Measurements from ENCODE around the gene TWNK. TPM values are rescaled to one million over a fixed set of nuclear protein-coding genes. Genes with fewer than 3 reads are reported as not detected.

The TWNK gene
- total RNA-seq, 4 donors from 2014 or later = 4.2 to 9.2 (median 6.4) TPM

DNA sequence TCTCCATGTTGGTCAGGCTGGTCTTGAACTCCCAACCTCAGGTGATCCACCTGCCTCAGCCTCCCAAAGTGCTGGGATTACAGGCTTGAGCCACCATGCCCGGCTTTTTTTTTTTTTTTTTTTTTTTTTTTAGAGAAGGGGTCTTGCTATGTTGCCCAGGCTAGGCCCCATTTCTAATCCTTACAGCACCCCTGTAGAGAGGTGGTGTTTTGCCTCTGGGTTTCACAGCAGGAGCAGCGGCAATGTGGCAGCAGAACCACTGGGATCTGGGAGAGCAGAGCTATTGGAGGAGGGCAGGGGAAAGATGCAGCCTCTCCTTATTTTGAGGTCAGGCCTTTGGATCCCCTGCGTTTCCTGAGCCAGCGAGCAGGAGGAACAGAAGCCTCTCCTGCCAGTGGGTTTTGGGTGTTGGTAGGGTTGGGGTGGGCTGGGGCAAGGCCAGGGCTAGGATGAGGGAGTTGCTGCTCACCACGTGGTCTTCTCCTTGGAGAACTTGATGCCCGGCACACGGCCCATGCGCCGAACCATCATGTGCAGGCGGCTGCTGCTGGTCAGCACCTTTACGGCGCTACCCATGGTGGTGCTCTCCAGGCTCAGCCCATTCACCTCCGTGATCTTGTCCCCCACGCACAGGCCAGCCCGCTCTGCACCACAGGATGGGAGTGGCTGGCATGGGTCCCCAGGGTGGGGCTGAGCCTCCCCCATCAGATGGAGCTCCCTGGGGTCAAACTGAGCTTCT is 35.8 kb downstream of the TWNK start:
- intact Hi-C loops (cut with DNase I; ENCODE audit: low total_unique reads) = no loop called here
- 91 to 94% methylated on average over 14 to 15 of the region's 15 CpGs for WGBS, 2 donors
- DNase-seq (ENCODE audit: low spot score in 2 of 2) = no peak
- TF ChIP-seq POLR2A (IDR thresholded peaks at IDR 0.05) (no peak), CTCF (IDR thresholded peaks at IDR 0.05) (no peak)
- no peak overlapping the region for H3K4me3 ChIP-seq (ENCODE audit: low read depth, poor library complexity, severe bottlenecking)

DNA sequence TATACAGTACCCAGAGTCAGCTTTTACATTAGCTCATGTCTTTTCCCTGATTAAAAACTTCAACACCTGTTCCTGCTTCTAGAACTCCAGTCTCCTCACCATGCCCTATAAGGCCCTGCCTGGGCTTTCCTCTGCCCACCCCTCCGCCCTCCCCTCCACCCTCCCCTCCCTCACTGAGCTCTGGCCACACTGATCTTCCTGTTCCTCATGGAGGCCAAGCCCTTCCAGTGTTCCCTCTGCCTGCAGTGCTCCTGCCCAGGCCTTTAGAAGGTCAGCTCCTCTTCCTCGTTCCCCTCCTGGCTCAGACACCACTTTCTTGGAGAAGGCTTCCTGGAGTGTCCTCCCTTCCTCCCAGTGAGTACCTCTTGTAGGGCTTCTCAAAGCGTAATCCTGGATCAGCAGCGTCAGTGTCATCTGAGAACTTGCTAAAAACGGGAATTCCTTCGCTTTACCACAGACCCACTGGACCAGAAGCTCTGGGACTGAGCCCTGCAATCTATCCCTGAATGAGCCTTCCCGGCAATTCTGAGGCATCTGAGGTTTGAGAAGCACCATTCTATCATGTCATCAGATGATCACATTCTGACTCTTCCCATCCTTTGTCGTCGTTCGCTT is 39.9 kb downstream of the TWNK start:
- no peak for TF ChIP-seq CTCF (IDR thresholded peaks at IDR 0.05)
- no peak for TF ChIP-seq POLR2A (IDR thresholded peaks at IDR 0.05)

GRCh38 chr10:101028446-101029337 is 41.3 kb downstream of the TWNK start:
- DNase-seq (ENCODE audit: low spot score in 2 of 2) = no peak
- intact Hi-C loops (cut with DNase I; ENCODE audit: low total_unique reads) = no loop called here
- TF ChIP-seq CTCF (IDR thresholded peaks at IDR 0.05) = no peak
- no peak for TF ChIP-seq POLR2A (IDR thresholded peaks at IDR 0.05)
- WGBS, 2 donors = 71 to 73% methylated on average over 7 of the region's 7 CpGs
- no peak overlapping the region for H3K4me3 ChIP-seq (ENCODE audit: low read depth, poor library complexity, severe bottlenecking)

More for the DNA sequence above, 39.9 kb downstream of the TWNK start:
- no peak overlapping the region for H3K4me3 ChIP-seq (ENCODE audit: low read depth, poor library complexity, severe bottlenecking)
- WGBS, 2 donors = 82 to 86% methylated on average over 10 of the region's 10 CpGs
- intact Hi-C loops (cut with DNase I; ENCODE audit: low total_unique reads) = no loop called here
- DNase-seq (ENCODE audit: low spot score in 2 of 2) = no peak

DNA sequence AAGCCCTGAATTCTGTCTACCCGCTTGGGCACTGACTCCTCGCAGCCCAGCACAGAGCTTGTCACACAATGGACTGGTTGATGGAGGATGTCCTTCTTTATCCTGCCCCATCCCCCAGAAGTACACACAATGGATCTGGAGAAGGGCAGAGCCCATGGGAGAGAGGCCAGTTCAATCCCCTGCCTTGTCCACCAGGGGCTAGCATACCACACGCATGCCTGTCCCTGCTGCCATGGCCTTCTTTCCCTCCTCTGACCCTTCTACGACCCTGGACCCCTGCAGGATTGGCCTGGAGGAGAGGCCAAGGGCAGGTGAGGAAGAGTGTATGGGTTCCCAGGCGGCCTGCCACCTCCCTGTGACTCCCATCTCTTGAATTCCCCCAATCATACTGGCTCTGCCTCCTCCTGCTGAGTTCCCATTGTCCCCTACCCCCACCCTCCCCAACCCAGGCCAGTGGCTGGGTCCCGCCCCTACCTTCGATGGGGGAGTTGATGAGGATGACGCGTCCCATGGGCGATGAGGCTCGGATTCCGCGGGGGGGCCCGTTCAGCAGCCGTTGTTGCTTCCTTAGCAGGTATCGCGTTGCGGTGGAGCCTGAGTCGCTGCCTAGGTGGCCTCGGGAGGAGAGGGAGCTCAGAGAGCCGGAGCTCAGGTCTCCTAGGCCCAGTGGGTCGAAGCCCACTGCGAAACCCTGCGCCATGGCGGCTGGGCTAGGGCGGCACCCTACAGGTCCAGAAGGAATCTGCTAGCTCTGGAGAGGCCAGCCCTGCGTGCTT is 42.4 kb downstream of the TWNK start:
- no peak for TF ChIP-seq CTCF (IDR thresholded peaks at IDR 0.05)
- no peak for TF ChIP-seq POLR2A (IDR thresholded peaks at IDR 0.05)
- 68 to 71% methylated on average over 21 to 27 of the region's 27 CpGs for WGBS, 2 donors
- no peak for DNase-seq (ENCODE audit: low spot score in 2 of 2)
- H3K4me3 ChIP-seq (ENCODE audit: low read depth, poor library complexity, severe bottlenecking) = no peak overlapping the region
- intact Hi-C loops (cut with DNase I; ENCODE audit: low total_unique reads) = no loop called here

DNA sequence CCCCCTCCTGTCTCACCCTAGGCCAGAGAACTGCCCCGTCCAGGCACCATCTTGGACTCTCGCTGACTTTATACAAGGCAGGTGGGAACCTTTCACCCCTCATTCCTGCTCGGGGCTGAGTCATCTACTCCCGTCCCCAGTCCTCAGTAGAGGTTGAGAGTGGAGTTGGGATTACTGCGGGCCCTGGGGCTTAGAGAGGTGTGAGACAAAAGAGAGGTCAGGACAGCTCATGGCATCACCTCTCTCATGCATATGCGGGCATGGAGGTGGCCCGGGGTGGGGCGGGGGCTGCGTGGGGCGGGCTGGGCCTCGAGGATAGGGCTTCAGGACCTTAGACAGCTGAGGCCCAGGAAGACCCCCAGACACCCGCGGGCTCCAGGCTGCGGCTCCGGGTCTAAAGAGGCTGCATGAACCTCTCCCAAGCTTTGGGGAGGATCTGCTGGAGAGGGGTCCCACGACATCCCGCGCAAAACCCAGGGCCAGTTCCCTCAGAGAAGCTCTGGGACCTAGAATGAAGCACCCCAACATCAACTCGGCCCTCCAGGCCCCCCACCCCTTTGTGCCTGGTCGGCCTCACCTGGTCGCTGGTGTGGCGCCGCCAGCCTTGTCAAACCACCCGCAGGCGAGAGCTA is 43.3 kb downstream of the TWNK start:
- no peak overlapping the region for H3K4me3 ChIP-seq (ENCODE audit: low read depth, poor library complexity, severe bottlenecking)
- TF ChIP-seq CTCF (IDR thresholded peaks at IDR 0.05) (no peak), POLR2A (IDR thresholded peaks at IDR 0.05) (no peak)
- 9 to 15% methylated on average over 10 to 18 of the region's 25 CpGs for WGBS, 2 donors
- peak in 1 of 2 donors; percentile 86 for DNase-seq (ENCODE audit: low spot score in 2 of 2)
- intact Hi-C loops (cut with DNase I; ENCODE audit: low total_unique reads) = no loop called here
